Lower leg skin (tissue), 3 donors: Measurements from ENCODE around the gene FAM174C.

Experiments
- POLR2A ChIP-seq, 2 donors: fragments of 450-650 bp; IDR thresholded peaks; one replicate each; pipeline ENCODE4 v1.6.1; 2016 to 2017; ENCODE audit warnings: antibody characterized with exemption in 2 of 2, mild to moderate bottlenecking in 1 of 2, moderate library complexity in 1 of 2
- TF ChIP-seq, protein P1 (sequence below), 3 donors: fragments of 450-650 bp; IDR thresholded peaks; one replicate each; pipeline ENCODE4 v1.5.1; 2016; ENCODE audit warnings: antibody characterized with exemption in 3 of 3, mild to moderate bottlenecking in 3 of 3, moderate library complexity in 2 of 3

DNA sequence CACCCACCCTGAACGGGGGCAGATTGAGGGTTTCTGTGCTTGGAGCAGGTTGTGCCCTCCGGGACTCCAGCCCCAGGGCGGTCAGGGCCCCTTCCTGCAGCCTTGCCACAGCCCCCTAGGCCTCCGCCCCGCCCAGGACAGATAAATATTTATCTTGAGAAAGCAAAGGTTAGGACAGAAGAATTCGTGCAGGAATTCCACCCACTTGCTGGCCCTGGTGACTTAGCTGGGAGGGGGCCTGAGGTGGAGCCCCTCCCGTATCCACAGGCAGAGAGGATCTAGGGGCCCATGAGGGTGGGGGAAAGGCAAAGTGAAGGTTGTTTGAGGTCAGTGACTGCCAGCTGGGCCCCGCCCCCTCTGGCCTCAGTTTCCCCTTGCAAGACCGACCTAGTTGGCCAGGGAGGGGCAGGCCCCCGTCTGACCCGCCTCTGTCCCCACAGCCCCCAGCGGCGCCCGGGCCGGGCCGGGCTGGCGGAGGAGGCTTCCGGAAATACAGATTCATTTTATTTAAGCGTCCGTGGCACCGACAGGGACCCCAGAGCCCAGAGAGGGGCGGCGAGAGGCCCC is 21.7 kb upstream of the FAM174C start:
- no peak for TF ChIP-seq POLR2A (IDR thresholded peaks at IDR 0.05)
- TF ChIP-seq, protein P1, sequence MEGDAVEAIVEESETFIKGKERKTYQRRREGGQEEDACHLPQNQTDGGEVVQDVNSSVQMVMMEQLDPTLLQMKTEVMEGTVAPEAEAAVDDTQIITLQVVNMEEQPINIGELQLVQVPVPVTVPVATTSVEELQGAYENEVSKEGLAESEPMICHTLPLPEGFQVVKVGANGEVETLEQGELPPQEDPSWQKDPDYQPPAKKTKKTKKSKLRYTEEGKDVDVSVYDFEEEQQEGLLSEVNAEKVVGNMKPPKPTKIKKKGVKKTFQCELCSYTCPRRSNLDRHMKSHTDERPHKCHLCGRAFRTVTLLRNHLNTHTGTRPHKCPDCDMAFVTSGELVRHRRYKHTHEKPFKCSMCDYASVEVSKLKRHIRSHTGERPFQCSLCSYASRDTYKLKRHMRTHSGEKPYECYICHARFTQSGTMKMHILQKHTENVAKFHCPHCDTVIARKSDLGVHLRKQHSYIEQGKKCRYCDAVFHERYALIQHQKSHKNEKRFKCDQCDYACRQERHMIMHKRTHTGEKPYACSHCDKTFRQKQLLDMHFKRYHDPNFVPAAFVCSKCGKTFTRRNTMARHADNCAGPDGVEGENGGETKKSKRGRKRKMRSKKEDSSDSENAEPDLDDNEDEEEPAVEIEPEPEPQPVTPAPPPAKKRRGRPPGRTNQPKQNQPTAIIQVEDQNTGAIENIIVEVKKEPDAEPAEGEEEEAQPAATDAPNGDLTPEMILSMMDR (IDR thresholded peaks at IDR 0.05), result no peak
